Left kidney (tissue), 2 donors: ENCODE data around the gene MT1H. TPM values are rescaled to one million over a fixed set of nuclear protein-coding genes. Genes with fewer than 3 reads are reported as not detected.

Source experiments
- DNase-seq: peaks from one replicate; pipeline ENCODE4 v3.0.0-alpha.2; 2013
- polyA plus RNA-seq: library from polyadenylated mRNA; unstranded; fragments of 120-200 nt; gene quantifications from one replicate; pipeline ENCODE4 v1.2.1, GENCODE V29; 2013; ENCODE audit not compliant: insufficient read length

The MT1H gene
- polyA plus RNA-seq, 1 donor = 15.7 TPM

GRCh38 chr16:56635441-56635967 lies 34.1 kb upstream of the MT1H start:
- no peak for DNase-seq

GRCh38 chr16:56636616-56637413 lies 32.8 kb upstream of the MT1H start:
- DNase-seq = no peak

GRCh38 chr16:56637814-56638750 lies 31.5 kb upstream of the MT1H start, which contains the start of gene MT1A:
MT1A (plus strand) TSS chr16:56638666; CDS start chr16:56638739, 73 bp downstream.
- no peak for DNase-seq

- no peak for DNase-seq
Measured at GRCh38 chr16:56639045-56639444, 30.6 kb upstream of the MT1H start.

GRCh38 chr16:56640076-56640475 lies 29.5 kb upstream of the MT1H start:
- no peak for DNase-seq

- no peak for DNase-seq
Measured at GRCh38 chr16:56641166-56641565, 28.4 kb upstream of the MT1H start.

GRCh38 chr16:56643080-56643778 lies 26.4 kb upstream of the MT1H start:
- no peak for DNase-seq

GRCh38 chr16:56643833-56644232 lies 25.8 kb upstream of the MT1H start:
- DNase-seq = no peak

- no peak for DNase-seq
Measured at GRCh38 chr16:56645311-56645710, 24.3 kb upstream of the MT1H start.

GRCh38 chr16:56645838-56646237 lies 23.8 kb upstream of the MT1H start:
- DNase-seq = no peak

- no peak for DNase-seq
Measured at GRCh38 chr16:56647641-56648431, 21.8 kb upstream of the MT1H start.

- DNase-seq = no peak
Measured at GRCh38 chr16:56649271-56649670, 20.3 kb upstream of the MT1H start.

- no peak for DNase-seq
Measured at GRCh38 chr16:56649820-56650219, 19.8 kb upstream of the MT1H start.

- no peak for DNase-seq
Measured at GRCh38 chr16:56651586-56651985, 18.0 kb upstream of the MT1H start, which contains the start of gene MT1B. MT1B (plus strand) TSS chr16:56651886; CDS start chr16:56651954, 68 bp downstream.

- no peak for DNase-seq
Measured at GRCh38 chr16:56652600-56652999, 17.0 kb upstream of the MT1H start.

GRCh38 chr16:56653218-56653617 lies 16.4 kb upstream of the MT1H start:
- no peak for DNase-seq

- DNase-seq = peak; percentile 64
Measured at GRCh38 chr16:56657555-56658326, 11.9 kb upstream of the MT1H start, which contains the start of gene MT1F. MT1F (plus strand) TSS chr16:56657959; CDS start chr16:56658059, 100 bp downstream.

- DNase-seq = no peak
Measured at GRCh38 chr16:56658327-56658875, 11.2 kb upstream of the MT1H start.
